Fibroblast of lung (primary cell): ENCODE measurements around the gene UBE2G1. TPM values are rescaled to one million over a fixed set of nuclear protein-coding genes. Genes with fewer than 3 reads are reported as not detected.

Experiments used
- DNase-seq, 2 donors: peaks; one replicate each; pipeline versions ENCODE4 v3.0.0 to v3.0.0-alpha.2; 2010; ENCODE audit warnings: low read depth in 2 of 2
- H2AFZ ChIP-seq: 2 replicates; pipeline ENCODE4 v1.5.1; 2012; ENCODE audit warnings: low read length, control low read depth, inconsistent platforms
- H3K27ac ChIP-seq: 2 replicates; pipeline ENCODE4 v1.5.1; 2011; ENCODE audit warnings: low read length, control low read depth; ENCODE audit not compliant: insufficient read depth
- H3K27me3 ChIP-seq: 2 replicates; pipeline ENCODE4 v1.5.1; 2011; ENCODE audit warnings: mild to moderate bottlenecking, low read length; ENCODE audit not compliant: control insufficient read depth, insufficient read depth
- H3K36me3 ChIP-seq: 2 replicates; pipeline ENCODE4 v1.5.1; 2011; ENCODE audit warnings: low read length; ENCODE audit not compliant: control insufficient read depth, insufficient read depth
- H3K4me1 ChIP-seq: 2 replicates; pipeline ENCODE4 v1.5.1; 2011; ENCODE audit warnings: low read length; ENCODE audit not compliant: control insufficient read depth, insufficient read depth; ENCODE audit errors: extremely low read depth
- H3K4me2 ChIP-seq: 2 replicates; pipeline ENCODE4 v1.5.1; 2011; ENCODE audit warnings: low read length, control low read depth; ENCODE audit not compliant: insufficient read depth; ENCODE audit errors: extremely low read depth
- H3K4me3 ChIP-seq, 4 experiments: fragments of 200-600 bp in 1 of 4; sonication (generic) in 1 of 4; replicated peaks in 1 of 4; 2 replicates each; pipeline ENCODE4 v1.5.1; 2011 to 2016; ENCODE audit warnings: low read length in 4 of 4, low read depth in 3 of 4, mild to moderate bottlenecking in 3 of 4, control low read depth in 2 of 4, inconsistent platforms in 1 of 4, mixed read lengths in 1 of 4; ENCODE audit not compliant: insufficient read depth in 1 of 4; ENCODE audit errors: control extremely low read depth in 1 of 4
- H3K79me2 ChIP-seq: 2 replicates; pipeline ENCODE4 v1.5.1; 2012; ENCODE audit warnings: mild to moderate bottlenecking, low read length, inconsistent platforms; ENCODE audit not compliant: control insufficient read depth, insufficient read depth
- H3K9ac ChIP-seq: 2 replicates; pipeline ENCODE4 v1.5.1; 2011; ENCODE audit warnings: mild to moderate bottlenecking, low read length, control low read depth; ENCODE audit not compliant: insufficient read depth
- H3K9me3 ChIP-seq: 2 replicates; pipeline ENCODE4 v1.5.1; 2012; ENCODE audit warnings: low read depth, low read length; ENCODE audit not compliant: control insufficient read depth, insufficient read depth
- H4K20me1 ChIP-seq: 2 replicates; pipeline ENCODE4 v1.5.1; 2011; ENCODE audit warnings: low read length; ENCODE audit not compliant: control insufficient read depth, insufficient read depth; ENCODE audit errors: extremely low read depth
- CTCF ChIP-seq, 2 donors: IDR thresholded peaks in 1 of 2; conservative IDR thresholded peaks in 1 of 2; 1 replicate in 1 of 2; 2 replicates in 1 of 2; pipeline ENCODE4 v1.5.1; 2011 to 2012; ENCODE audit warnings: low read length in 2 of 2, control low read depth in 1 of 2, inconsistent platforms in 1 of 2, low read depth in 1 of 2, mild to moderate bottlenecking in 1 of 2
- EZH2 ChIP-seq: IDR thresholded peaks from 2 replicates; pipeline ENCODE4 v1.5.1; 2012; ENCODE audit warnings: low read length, control low read depth, mild to moderate bottlenecking; ENCODE audit errors: missing control alignments
- polyA plus RNA-seq, 2 donors: library from polyadenylated mRNA; depleted of rRNA in 1 of 2; stranded (reverse) in 1 of 2; unstranded in 1 of 2; fragments of >200 nt; gene quantifications; 2 replicates each; pipeline ENCODE4 v1.2.1, GENCODE V29; 2011 to 2012; ENCODE audit warnings: missing spikeins in 1 of 2
- total RNA-seq: library from RNA; depleted of rRNA; stranded (reverse); fragments of >200 nt; gene quantifications from 2 replicates; pipeline ENCODE4 v1.2.1, GENCODE V29; 2014

Gene UBE2G1
- total and polyA plus RNA-seq, 2 donors (not counting 1 experiment from before 2014, with no cell fraction given) = 30.7 to 48.4 TPM

DNA sequence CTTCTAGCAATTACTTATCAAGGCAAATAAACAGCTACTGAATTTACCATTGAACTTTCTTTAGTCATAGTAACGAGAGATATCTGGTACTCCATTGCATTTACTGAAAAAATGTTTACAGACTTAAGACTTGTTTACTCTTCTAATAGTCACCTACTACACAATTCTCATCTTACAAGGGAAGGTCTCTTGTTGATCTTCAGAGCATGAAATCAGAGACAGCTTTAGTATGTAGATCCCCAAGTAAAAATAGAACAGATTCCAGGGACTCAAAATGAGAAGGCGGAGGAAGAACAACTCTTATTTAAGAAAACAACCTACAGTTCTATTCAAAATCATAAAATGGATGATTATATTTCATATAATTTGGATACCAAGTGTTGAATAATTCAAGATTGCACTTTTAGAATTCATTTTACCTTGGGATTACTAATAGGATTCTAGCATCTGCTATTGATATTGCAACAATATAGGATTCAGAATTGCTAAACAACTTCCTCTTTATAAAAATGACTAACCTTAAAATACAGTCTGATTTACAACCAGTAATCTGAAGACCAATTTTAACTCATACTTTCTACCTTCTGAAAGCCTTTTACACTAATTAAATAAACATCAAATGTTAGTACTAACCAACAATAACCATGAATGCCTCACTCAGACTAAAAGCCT lies 20.8 kb downstream of the UBE2G1 start:
- peaks cover 3% of the 10 kb centered on the region for H4K20me1 ChIP-seq
- no peaks in the 10 kb centered on the region for H3K27me3 ChIP-seq
- no peak overlapping the region for H3K4me3 ChIP-seq
- TF ChIP-seq CTCF (conservative IDR thresholded peaks at IDR 0.05 in 1 of 2, IDR thresholded peaks at IDR 0.05 in 1 of 2; ENCODE audit: low read depth in 1 of 2, low read length in 2 of 2) = no peak
- no peak for TF ChIP-seq EZH2
- no peak overlapping the region for H3K9ac ChIP-seq
- no peak overlapping the region for H2AFZ ChIP-seq
- H3K79me2 ChIP-seq = peaks cover 81% of the 10 kb centered on the region
- H3K4me1 ChIP-seq = peaks cover 4% of the 10 kb centered on the region
- no peaks in the 10 kb centered on the region for H3K9me3 ChIP-seq
- no peak overlapping the region for H3K27ac ChIP-seq
- DNase-seq = no peak
- no peak overlapping the region for H3K4me2 ChIP-seq
- no peaks in the 10 kb centered on the region for H3K36me3 ChIP-seq

DNA sequence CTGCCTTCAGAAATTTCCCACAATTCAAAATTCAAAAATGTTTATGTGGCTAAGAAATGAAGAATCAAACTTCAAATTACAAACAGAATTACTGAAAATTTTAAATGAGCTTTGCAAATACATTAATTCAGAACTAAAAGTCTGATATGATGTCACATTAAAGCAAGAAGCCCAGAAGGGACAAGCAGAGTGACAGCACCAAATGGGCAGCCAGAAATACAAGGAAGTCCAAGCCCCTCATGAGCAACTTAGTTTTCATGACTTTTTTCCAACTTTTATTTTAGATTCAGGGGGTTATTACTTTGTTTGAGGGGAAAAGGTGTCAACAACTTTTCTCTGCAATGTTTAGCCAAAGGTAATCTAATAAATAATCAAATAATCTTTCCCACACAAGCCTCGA lies 21.5 kb downstream of the UBE2G1 start:
- H3K9me3 ChIP-seq = no peaks in the 10 kb centered on the region
- peaks cover 3% of the 10 kb centered on the region for H4K20me1 ChIP-seq
- peaks cover 82% of the 10 kb centered on the region for H3K79me2 ChIP-seq
- H3K36me3 ChIP-seq = no peaks in the 10 kb centered on the region
- peaks cover 4% of the 10 kb centered on the region for H3K4me1 ChIP-seq
- no peaks in the 10 kb centered on the region for H3K27me3 ChIP-seq
- TF ChIP-seq EZH2 (no peak), CTCF (conservative IDR thresholded peaks at IDR 0.05 in 1 of 2, IDR thresholded peaks at IDR 0.05 in 1 of 2; ENCODE audit: low read depth in 1 of 2, low read length in 2 of 2) (no peak)
- H3K9ac ChIP-seq = no peak overlapping the region
- H2AFZ ChIP-seq = no peak overlapping the region
- no peak overlapping the region for H3K27ac ChIP-seq
- DNase-seq = no peak
- H3K4me3 ChIP-seq = no peak overlapping the region
- no peak overlapping the region for H3K4me2 ChIP-seq

DNA sequence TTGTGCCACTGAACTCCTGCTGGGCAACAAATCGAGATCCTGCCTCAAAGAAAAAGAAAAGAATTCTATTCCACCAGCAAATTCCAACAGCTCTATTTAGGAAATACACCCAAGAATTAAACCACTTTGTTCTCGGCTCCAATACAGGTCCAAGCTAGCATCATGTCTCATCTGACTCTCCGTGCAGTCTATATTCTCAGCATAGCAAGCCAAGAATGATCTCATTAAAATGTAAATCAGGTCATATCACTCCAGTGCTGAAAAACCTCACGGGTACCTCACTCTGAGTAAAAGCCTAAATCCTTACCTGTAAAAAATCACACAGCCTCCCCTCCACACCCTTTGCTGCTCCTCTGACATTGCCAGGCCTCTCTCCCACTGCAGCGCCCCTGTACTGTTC lies 23.9 kb downstream of the UBE2G1 start:
- peaks cover 88% of the 10 kb centered on the region for H3K79me2 ChIP-seq
- H3K9ac ChIP-seq = no peak overlapping the region
- H3K9me3 ChIP-seq = no peaks in the 10 kb centered on the region
- no peaks in the 10 kb centered on the region for H3K27me3 ChIP-seq
- H4K20me1 ChIP-seq = peaks cover 3% of the 10 kb centered on the region
- no peak overlapping the region for H3K4me3 ChIP-seq
- TF ChIP-seq CTCF (conservative IDR thresholded peaks at IDR 0.05 in 1 of 2, IDR thresholded peaks at IDR 0.05 in 1 of 2; ENCODE audit: low read depth in 1 of 2, low read length in 2 of 2) = no peak
- no peak overlapping the region for H3K27ac ChIP-seq
- no peak overlapping the region for H3K4me2 ChIP-seq
- H3K36me3 ChIP-seq = no peaks in the 10 kb centered on the region
- no peak overlapping the region for H2AFZ ChIP-seq
- H3K4me1 ChIP-seq = peaks cover 4% of the 10 kb centered on the region
- DNase-seq = no peak
